ENCODE measurements around the gene RDH12.
A peak's percentile ranks its signal among the peaks of the same experiment; 100 is the strongest.

RDH12 gene

GRCh38 chr14:67683842-67684241 is 17.8 kb upstream of the RDH12 start:
- no peak for DNase-seq (ENCODE audit: low read depth)
- TF ChIP-seq CTCF (IDR thresholded peaks at IDR 0.05; ENCODE audit: insufficient read depth, low read depth, low read length, missing control alignments): no peak
- H3K4me3 ChIP-seq (ENCODE audit: low read length): no peak overlapping the region

GRCh38 chr14:67690011-67690410 is 11.7 kb upstream of the RDH12 start:
- H3K4me3 ChIP-seq (ENCODE audit: low read length): no peak overlapping the region
- peak; percentile 67 for DNase-seq (ENCODE audit: low read depth)
- TF ChIP-seq CTCF (IDR thresholded peaks at IDR 0.05; ENCODE audit: insufficient read depth, low read depth, low read length, missing control alignments): no peak

- peak overlapping the region; percentile 98 for H3K4me3 ChIP-seq (ENCODE audit: low read length)
Measured at GRCh38 chr14:67694791-67695393, 6.8 kb upstream of the RDH12 start.

GRCh38 chr14:67695394-67695949 is 6.2 kb upstream of the RDH12 start, which contains the start of gene RDH11:
Gene RDH11 (minus strand): TSS chr14:67695764. CDS start chr14:67695703, 61 bp downstream.
- peak; percentile 95 for DNase-seq (ENCODE audit: low read depth)
- H3K4me3 ChIP-seq (ENCODE audit: low read length): peak within 1 kb of the TSS; percentile 98
- TF ChIP-seq CTCF (IDR thresholded peaks at IDR 0.05; ENCODE audit: insufficient read depth, low read depth, low read length, missing control alignments): no peak

More at GRCh38 chr14:67694791-67695393, 6.8 kb upstream of the RDH12 start:
- peak; percentile 98 for DNase-seq (ENCODE audit: low read depth)
- no peak for TF ChIP-seq CTCF (IDR thresholded peaks at IDR 0.05; ENCODE audit: insufficient read depth, low read depth, low read length, missing control alignments)

GRCh38 chr14:67697006-67697405 is 4.7 kb upstream of the RDH12 start:
- no peak for DNase-seq (ENCODE audit: low read depth)
- TF ChIP-seq CTCF (IDR thresholded peaks at IDR 0.05; ENCODE audit: insufficient read depth, low read depth, low read length, missing control alignments): no peak
- H3K4me3 ChIP-seq (ENCODE audit: low read length): no peak overlapping the region

- H3K4me3 ChIP-seq (ENCODE audit: low read length): no peak overlapping the region
- TF ChIP-seq CTCF (IDR thresholded peaks at IDR 0.05; ENCODE audit: insufficient read depth, low read depth, low read length, missing control alignments): no peak
- DNase-seq (ENCODE audit: low read depth): no peak
Measured at GRCh38 chr14:67698179-67698578, 3.5 kb upstream of the RDH12 start.

- H3K4me3 ChIP-seq (ENCODE audit: low read length): no peak overlapping the region
- no peak for TF ChIP-seq CTCF (IDR thresholded peaks at IDR 0.05; ENCODE audit: insufficient read depth, low read depth, low read length, missing control alignments)
- DNase-seq (ENCODE audit: low read depth): no peak
Measured at GRCh38 chr14:67703997-67704396, 2.3 kb downstream of the RDH12 start.
